Measurements from ENCODE around the gene GALNT4. TPM values are rescaled to one million over a fixed set of nuclear protein-coding genes. Genes with fewer than 3 reads are reported as not detected.

GALNT4 gene
- total RNA-seq, 1 experiment from 2014 or later, result 7.2 TPM

DNA sequence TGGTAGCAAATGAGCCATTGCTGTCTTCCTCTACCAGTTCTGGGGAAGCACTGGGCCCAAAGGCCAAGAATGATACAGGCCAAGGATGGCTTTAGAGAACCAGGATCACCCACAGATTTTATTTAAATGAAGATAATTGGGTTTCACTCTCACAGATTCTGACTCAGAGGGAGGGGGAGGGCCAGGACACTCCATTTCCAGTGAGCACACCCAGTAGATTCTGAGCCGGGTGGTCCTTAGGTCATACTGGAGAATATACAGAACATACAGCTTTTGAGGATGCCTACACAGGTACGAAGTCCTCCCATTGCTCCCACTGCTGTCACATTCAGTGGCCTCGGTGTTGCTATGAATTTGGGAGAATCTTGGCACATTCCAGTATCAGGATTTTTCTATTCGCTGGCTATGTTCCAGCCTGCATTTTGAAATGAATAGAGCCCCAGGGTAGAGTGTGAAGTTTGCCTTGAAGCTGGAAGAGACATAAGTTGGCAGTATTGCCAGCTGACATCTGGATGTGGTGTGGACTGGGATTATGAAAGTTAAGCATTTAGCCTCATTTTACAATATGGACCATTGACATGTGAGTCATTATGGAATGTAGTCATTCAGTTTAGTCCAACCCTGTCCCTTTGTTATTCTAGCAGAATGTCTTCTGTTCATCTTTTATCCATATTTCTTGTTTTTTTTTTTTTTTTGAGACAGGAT lies 47.0 kb upstream of the GALNT4 start:
- Histone ChIP-seq H3K4me1 (peaks cover 30% of the 10 kb centered on the region), H3K36me3 (ENCODE audit: control insufficient read depth, insufficient read depth, low read length) (no peaks in the 10 kb centered on the region), H3K4me3 (ENCODE audit: low read depth, low read length) (no peak overlapping the region), H3K27me3 (replicated peaks; ENCODE audit: control insufficient read depth, insufficient read depth, low read length) (no peaks in the 10 kb centered on the region), H3K9me3 (no peaks in the 10 kb centered on the region)
- Mint-ChIP-seq H3K27me3 (ENCODE audit: insufficient read depth, unreplicated experiment) (no peaks in the 10 kb centered on the region), H3K4me1 (ENCODE audit: low read depth, unreplicated experiment) (peaks cover 46% of the 10 kb centered on the region), H3K36me3 (ENCODE audit: insufficient read depth, unreplicated experiment) (peaks cover 3% of the 10 kb centered on the region), H3K4me3 (ENCODE audit: unreplicated experiment) (no peak overlapping the region), H3K27ac (ENCODE audit: unreplicated experiment) (no peak overlapping the region), H3K9me3 (ENCODE audit: unreplicated experiment) (peaks cover 6% of the 10 kb centered on the region)
- intact Hi-C loops (cut with micrococcal nuclease; ENCODE audit: unreplicated experiment), result no loop called here
- ChIA-PET CTCF (interaction anchor here (1.0 kb wide), 1 partner anchor 8 kb away, joined by 3 read pairs; no protein-coding TSS in a partner anchor), POLR2A (no interaction called here)
- BruUV-seq (replicated peaks), result no TSS peak
- no peak for DNase-seq
- TF ChIP-seq, protein P1, sequence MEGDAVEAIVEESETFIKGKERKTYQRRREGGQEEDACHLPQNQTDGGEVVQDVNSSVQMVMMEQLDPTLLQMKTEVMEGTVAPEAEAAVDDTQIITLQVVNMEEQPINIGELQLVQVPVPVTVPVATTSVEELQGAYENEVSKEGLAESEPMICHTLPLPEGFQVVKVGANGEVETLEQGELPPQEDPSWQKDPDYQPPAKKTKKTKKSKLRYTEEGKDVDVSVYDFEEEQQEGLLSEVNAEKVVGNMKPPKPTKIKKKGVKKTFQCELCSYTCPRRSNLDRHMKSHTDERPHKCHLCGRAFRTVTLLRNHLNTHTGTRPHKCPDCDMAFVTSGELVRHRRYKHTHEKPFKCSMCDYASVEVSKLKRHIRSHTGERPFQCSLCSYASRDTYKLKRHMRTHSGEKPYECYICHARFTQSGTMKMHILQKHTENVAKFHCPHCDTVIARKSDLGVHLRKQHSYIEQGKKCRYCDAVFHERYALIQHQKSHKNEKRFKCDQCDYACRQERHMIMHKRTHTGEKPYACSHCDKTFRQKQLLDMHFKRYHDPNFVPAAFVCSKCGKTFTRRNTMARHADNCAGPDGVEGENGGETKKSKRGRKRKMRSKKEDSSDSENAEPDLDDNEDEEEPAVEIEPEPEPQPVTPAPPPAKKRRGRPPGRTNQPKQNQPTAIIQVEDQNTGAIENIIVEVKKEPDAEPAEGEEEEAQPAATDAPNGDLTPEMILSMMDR (IDR thresholded peaks at IDR 0.05; ENCODE audit: insufficient read depth in 1 of 2, low read depth in 1 of 2, low read length in 1 of 2, severe bottlenecking in 1 of 2, unreplicated experiment in 1 of 2), result no peak

DNA sequence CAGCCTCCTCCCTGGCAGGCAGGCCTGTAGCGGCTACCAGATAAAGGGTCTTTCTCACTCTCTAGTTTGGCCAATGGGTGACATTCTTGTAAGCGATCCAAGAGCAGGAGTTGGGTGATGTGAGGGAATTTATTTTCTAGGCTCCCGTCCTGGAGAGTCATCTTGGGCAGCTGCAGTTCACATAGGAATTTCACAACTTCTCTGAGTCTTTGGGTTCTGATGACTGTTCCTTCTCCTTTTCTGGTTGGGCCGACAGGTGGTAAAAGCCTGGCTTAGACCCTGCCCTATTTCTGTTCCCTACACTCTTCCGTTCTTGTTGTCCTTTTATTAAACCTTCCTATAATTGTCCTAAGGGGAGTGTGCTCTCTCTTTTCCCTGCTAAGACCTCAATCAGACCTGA lies 43.9 kb upstream of the GALNT4 start:
- TF ChIP-seq, protein P1 (IDR thresholded peaks at IDR 0.05; ENCODE audit: insufficient read depth in 1 of 2, low read depth in 1 of 2, low read length in 1 of 2, severe bottlenecking in 1 of 2, unreplicated experiment in 1 of 2), result no peak
- Mint-ChIP-seq H3K4me1 (ENCODE audit: low read depth, unreplicated experiment) (peaks cover 39% of the 10 kb centered on the region), H3K27me3 (ENCODE audit: insufficient read depth, unreplicated experiment) (no peaks in the 10 kb centered on the region), H3K27ac (ENCODE audit: unreplicated experiment) (peak overlapping the region; percentile 73), H3K4me3 (ENCODE audit: unreplicated experiment) (no peak overlapping the region), H3K9me3 (ENCODE audit: unreplicated experiment) (peaks cover 7% of the 10 kb centered on the region), H3K36me3 (ENCODE audit: insufficient read depth, unreplicated experiment) (no peaks in the 10 kb centered on the region)
- DNase-seq, result peak in 1 of 2 experiments; percentile 17
- Histone ChIP-seq H3K4me3 (ENCODE audit: low read depth, low read length) (no peak overlapping the region), H3K27me3 (replicated peaks; ENCODE audit: control insufficient read depth, insufficient read depth, low read length) (no peaks in the 10 kb centered on the region), H3K36me3 (ENCODE audit: control insufficient read depth, insufficient read depth, low read length) (no peaks in the 10 kb centered on the region), H3K9me3 (no peaks in the 10 kb centered on the region), H3K4me1 (peaks cover 37% of the 10 kb centered on the region)
- BruUV-seq (replicated peaks), result no TSS peak
- ChIA-PET CTCF (no interaction called here), POLR2A (no interaction called here)
- intact Hi-C loops (cut with micrococcal nuclease; ENCODE audit: unreplicated experiment), result loop anchor here (1.0 kb wide), 1 partner anchor 25 kb away; no protein-coding TSS in a partner anchor

DNA sequence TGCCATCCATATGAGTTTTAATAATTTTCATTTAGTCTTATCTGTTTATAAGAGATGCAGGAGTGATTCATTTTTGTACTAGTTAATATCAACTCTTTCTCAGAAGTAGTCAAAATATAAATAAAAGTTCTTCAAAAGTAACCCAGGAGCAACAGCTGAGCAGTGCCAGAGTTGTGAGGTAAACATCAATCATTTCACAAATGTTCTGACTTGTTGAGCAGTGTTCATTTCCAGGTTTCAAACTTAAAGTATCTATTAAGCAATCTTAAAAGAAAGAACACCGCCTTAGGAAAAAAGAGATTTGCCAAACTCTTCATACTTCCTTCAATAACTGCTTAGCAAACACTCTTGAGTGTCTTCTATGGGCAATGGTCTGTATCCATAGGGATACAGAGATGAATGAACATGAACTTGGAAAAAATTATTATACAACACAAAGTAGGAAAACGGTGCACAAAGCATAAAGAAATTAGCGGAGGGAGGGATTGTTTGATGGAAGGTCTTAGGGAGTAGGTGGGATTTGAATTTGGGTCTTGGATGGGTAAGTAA lies 43.2 kb upstream of the GALNT4 start:
- no peak for DNase-seq
- Mint-ChIP-seq H3K27me3 (ENCODE audit: insufficient read depth, unreplicated experiment) (no peaks in the 10 kb centered on the region), H3K4me1 (ENCODE audit: low read depth, unreplicated experiment) (peaks cover 39% of the 10 kb centered on the region), H3K36me3 (ENCODE audit: insufficient read depth, unreplicated experiment) (no peaks in the 10 kb centered on the region), H3K4me3 (ENCODE audit: unreplicated experiment) (no peak overlapping the region), H3K27ac (ENCODE audit: unreplicated experiment) (peak overlapping the region; percentile 73), H3K9me3 (ENCODE audit: unreplicated experiment) (peaks cover 7% of the 10 kb centered on the region)
- Histone ChIP-seq H3K4me1 (peaks cover 37% of the 10 kb centered on the region), H3K9me3 (no peaks in the 10 kb centered on the region), H3K4me3 (ENCODE audit: low read depth, low read length) (no peak overlapping the region), H3K36me3 (ENCODE audit: control insufficient read depth, insufficient read depth, low read length) (no peaks in the 10 kb centered on the region), H3K27me3 (replicated peaks; ENCODE audit: control insufficient read depth, insufficient read depth, low read length) (no peaks in the 10 kb centered on the region)
- POLR2A ChIA-PET, result no interaction called here
- TF ChIP-seq, protein P1 (IDR thresholded peaks at IDR 0.05; ENCODE audit: insufficient read depth in 1 of 2, low read depth in 1 of 2, low read length in 1 of 2, severe bottlenecking in 1 of 2, unreplicated experiment in 1 of 2), result no peak
- no TSS peak for BruUV-seq (replicated peaks)
- intact Hi-C loops (cut with micrococcal nuclease; ENCODE audit: unreplicated experiment), result loop anchor here (1.0 kb wide), 1 partner anchor 24 kb away; no protein-coding TSS in a partner anchor
- CTCF ChIA-PET, result no interaction called here
